Body of pancreas (tissue), 4 donors: ENCODE results near the gene INPP5D. TPM values are rescaled to one million over a fixed set of nuclear protein-coding genes. Genes with fewer than 3 reads are reported as not detected.

Source experiments
- ATAC-seq: fragments of 150-250 bp; one replicate; pipeline ENCODE4 v1.9.1; 2016
- DNase-seq, 4 donors: peaks; one replicate each; pipeline ENCODE4 v3.0.0-alpha.2; 2019
- H3K27ac ChIP-seq, 4 donors: fragments of 200-600 bp; sonication (generic); 1 replicate in 3 of 4; 2 replicates in 1 of 4; pipeline versions ENCODE4 v1.5.1 to v1.6.1; 2016 to 2019; ENCODE audit warnings: mild to moderate bottlenecking in 1 of 4, mixed read lengths in 1 of 4, moderate library complexity in 1 of 4
- H3K27me3 ChIP-seq, 2 donors: fragments of 200-600 bp; sonication (generic); one replicate each; pipeline ENCODE4 v1.6.0; 2016; ENCODE audit warnings: mild to moderate bottlenecking in 1 of 2
- H3K36me3 ChIP-seq, 2 donors: fragments of 200-600 bp; sonication (generic); replicated peaks in 1 of 2; 2 replicates each; pipeline ENCODE4 v1.5.1; 2016; ENCODE audit warnings: low read depth in 2 of 2; ENCODE audit not compliant: insufficient read depth in 1 of 2
- H3K4me1 ChIP-seq: fragments of 200-600 bp; sonication (generic); one replicate; pipeline ENCODE4 v1.6.0; 2016
- H3K4me3 ChIP-seq, 2 donors: fragments of 200-600 bp; sonication (generic); 1 replicate in 1 of 2; 2 replicates in 1 of 2; pipeline ENCODE4 v1.5.1; 2016 to 2019
- H3K9me3 ChIP-seq, 3 donors: fragments of 200-600 bp; sonication (generic); 1 replicate in 2 of 3; 2 replicates in 1 of 3; pipeline ENCODE4 v1.5.1; 2016
- CTCF ChIP-seq, 7 experiments: fragments of 450-650 bp in 4 of 7; fragments of 200-600 bp in 3 of 7; sonication (generic) in 3 of 7; IDR thresholded peaks; one replicate each; pipeline ENCODE4 v1.5.1; 2016 to 2019; ENCODE audit warnings: antibody characterized with exemption in 7 of 7
- POLR2A ChIP-seq, 3 donors: fragments of 450-650 bp; IDR thresholded peaks; one replicate each; pipeline ENCODE4 v1.6.1; 2016; ENCODE audit warnings: antibody characterized with exemption in 3 of 3, mild to moderate bottlenecking in 2 of 3
- WGBS, 2 donors: methylation state at CpG; one replicate each; pipeline ENCODE4 v1.1.5; 2017; 5-methylcytosine and 5-hydroxymethylcytosine counted together
- intact Hi-C: fragments of 100-400 bp; cut with DNase I; formaldehyde crosslinking; loops from one replicate; pipeline ENCODE4 v1.15.1; 2023
- total RNA-seq, 2 donors: library from RNA; depleted of rRNA; stranded (reverse); fragments of >200 nt; gene quantifications; one replicate each; pipeline ENCODE4 v1.1.0, GENCODE V29; 2016

Gene INPP5D
- total RNA-seq, 2 donors from 2014 or later, result 0.99 to 8.8 TPM

DNA sequence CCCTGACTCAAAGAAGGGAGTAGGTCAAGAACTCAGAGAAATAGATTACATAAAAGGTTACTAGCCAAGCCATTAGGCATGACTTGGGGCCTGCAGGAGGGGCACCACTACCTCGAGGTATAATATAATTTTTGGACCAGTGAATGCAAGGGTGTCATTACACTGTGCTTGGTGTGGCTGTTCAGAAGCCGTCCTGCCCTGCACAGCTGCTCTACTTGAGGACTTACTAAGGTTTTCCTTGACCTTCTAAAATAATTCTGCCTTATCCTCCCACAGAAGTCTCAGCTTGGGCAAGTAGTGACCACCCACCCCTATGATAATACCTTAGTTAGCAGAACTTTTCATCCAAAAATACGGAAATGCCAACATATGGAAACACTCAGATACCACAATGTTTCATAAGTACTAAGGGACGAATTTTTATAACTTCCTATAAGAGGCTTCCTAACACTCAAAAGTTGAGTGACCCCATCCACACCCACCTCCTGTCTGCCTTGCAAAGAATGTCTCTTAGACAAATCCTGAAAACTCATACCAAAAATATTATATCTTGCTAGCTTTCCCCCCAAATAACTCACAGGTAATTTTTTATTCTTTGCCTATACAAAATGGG is 173.6 kb downstream of the INPP5D start:
- H3K4me3 ChIP-seq, result no peak overlapping the region
- no peaks in the 10 kb centered on the region for H3K27me3 ChIP-seq
- H3K9me3 ChIP-seq, result no peaks in the 10 kb centered on the region
- no peak for DNase-seq
- intact Hi-C loops, result no loop called here
- H3K36me3 ChIP-seq, result no peaks in the 10 kb centered on the region
- WGBS, 2 donors, result 52 to 53% methylated on average over 4 of the region's 4 CpGs
- ATAC-seq, result no peak
- H3K4me1 ChIP-seq, result no peaks in the 10 kb centered on the region
- H3K27ac ChIP-seq, result no peak overlapping the region
- no peak for TF ChIP-seq POLR2A (IDR thresholded peaks at IDR 0.05)
- TF ChIP-seq CTCF (IDR thresholded peaks at IDR 0.05), result no peak

DNA sequence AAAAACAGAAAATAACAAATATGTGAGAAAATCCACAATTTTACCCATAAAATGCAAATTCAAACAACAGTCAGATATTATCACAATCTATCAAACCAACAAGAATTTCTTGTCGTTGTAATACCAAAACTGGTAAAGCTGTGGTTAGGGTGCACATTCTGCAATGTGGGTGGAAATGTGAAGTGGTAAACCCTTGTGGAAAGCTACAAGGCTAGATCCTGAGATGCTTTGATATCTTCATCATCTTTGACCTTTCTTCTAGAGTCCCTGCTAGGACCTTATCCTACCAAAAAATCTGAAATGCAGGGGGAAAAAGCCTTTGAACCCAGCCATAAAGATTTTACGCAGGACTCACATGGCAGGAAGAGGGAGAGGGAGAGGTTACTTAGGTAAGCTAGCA is 174.1 kb downstream of the INPP5D start:
- H3K36me3 ChIP-seq, result no peaks in the 10 kb centered on the region
- no peak for DNase-seq
- H3K4me1 ChIP-seq, result no peaks in the 10 kb centered on the region
- intact Hi-C loops, result no loop called here
- WGBS, 2 donors, result 61 to 82% methylated on average over 2 of the region's 2 CpGs
- TF ChIP-seq CTCF (IDR thresholded peaks at IDR 0.05) (no peak), POLR2A (IDR thresholded peaks at IDR 0.05) (no peak)
- no peaks in the 10 kb centered on the region for H3K9me3 ChIP-seq
- H3K27me3 ChIP-seq, result no peaks in the 10 kb centered on the region
- ATAC-seq, result no peak
- no peak overlapping the region for H3K27ac ChIP-seq
- no peak overlapping the region for H3K4me3 ChIP-seq

DNA sequence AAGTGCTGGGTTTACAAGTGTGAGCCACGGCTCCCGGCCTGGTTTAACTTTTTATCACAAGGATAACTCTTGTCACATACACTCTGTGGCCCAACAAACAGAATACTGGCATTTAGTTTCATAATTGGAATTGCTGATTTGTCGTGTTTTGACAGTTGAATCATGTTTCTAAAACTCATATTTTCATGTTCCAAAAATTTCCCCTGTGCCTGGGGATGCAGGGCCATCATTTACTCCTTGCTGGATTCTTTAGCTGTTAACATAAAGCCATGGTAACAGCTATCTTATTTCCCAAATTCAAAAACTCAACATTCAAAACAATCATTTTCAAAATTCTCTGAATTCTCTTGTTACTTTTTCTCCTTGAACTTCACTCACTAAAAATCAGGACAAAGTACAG is 174.9 kb downstream of the INPP5D start:
- 77 to 89% methylated on average over 3 of the region's 3 CpGs for WGBS, 2 donors
- DNase-seq (no peak), ATAC-seq (no peak)
- TF ChIP-seq POLR2A (IDR thresholded peaks at IDR 0.05), result no peak
- TF ChIP-seq CTCF (IDR thresholded peaks at IDR 0.05), result no peak
- H3K27me3 ChIP-seq, result no peaks in the 10 kb centered on the region
- H3K9me3 ChIP-seq, result no peaks in the 10 kb centered on the region
- no peak overlapping the region for H3K27ac ChIP-seq
- intact Hi-C loops, result no loop called here
- no peak overlapping the region for H3K4me3 ChIP-seq
- H3K36me3 ChIP-seq, result no peaks in the 10 kb centered on the region
- no peaks in the 10 kb centered on the region for H3K4me1 ChIP-seq

DNA sequence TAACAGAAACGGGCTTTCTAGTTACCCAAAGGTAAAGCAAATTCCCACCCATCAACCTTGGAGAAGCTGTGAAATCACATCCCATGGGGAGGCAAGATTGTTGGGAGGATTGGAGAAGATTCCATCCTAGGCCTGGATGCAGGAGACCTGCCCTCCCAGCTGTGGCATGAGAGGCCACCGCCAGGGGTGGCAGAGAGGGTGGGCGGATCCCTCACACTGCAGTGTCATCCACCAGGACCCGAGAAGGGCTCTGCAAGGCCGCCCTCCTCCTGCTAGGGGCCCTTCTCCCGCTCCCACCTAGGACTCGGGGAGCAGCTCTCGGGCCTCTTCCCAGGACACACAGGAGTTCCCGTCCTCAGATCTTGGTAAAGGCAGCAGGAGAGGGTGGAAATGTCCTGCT is 175.8 kb downstream of the INPP5D start:
- H3K4me1 ChIP-seq, result no peaks in the 10 kb centered on the region
- no peak for TF ChIP-seq POLR2A (IDR thresholded peaks at IDR 0.05)
- TF ChIP-seq CTCF (IDR thresholded peaks at IDR 0.05), result no peak
- no peaks in the 10 kb centered on the region for H3K9me3 ChIP-seq
- no peak for ATAC-seq
- H3K27ac ChIP-seq, result no peak overlapping the region
- no peak for DNase-seq
- no peaks in the 10 kb centered on the region for H3K36me3 ChIP-seq
- H3K4me3 ChIP-seq, result no peak overlapping the region
- H3K27me3 ChIP-seq, result no peaks in the 10 kb centered on the region
- WGBS, 2 donors, result 48 to 80% methylated on average over 6 to 9 of the region's 9 CpGs
- intact Hi-C loops, result no loop called here
